Common myeloid progenitor, CD34-positive (primary cell): Measurements from ENCODE around the gene AQP1.

Experiments used
- CTCF ChIA-PET: fragments of 350-600 bp; sonication (Branson Sonifier 250); formaldehyde crosslinking; loops from one replicate; lab custom pipeline; 2021; ENCODE audit warnings: antibody characterized with exemption; lab: Charles Lee
- POLR2A ChIA-PET: fragments of 350-600 bp; sonication (Branson Sonifier 250); formaldehyde crosslinking; loops from one replicate; lab custom pipeline; 2021; ENCODE audit warnings: antibody characterized with exemption; lab: Charles Lee
- DNase-seq, 3 donors: peaks; one replicate each; pipeline versions ENCODE4 v3.0.0 to v3.0.0-alpha.2; 2013
- H3K27ac ChIP-seq, 2 experiments: 1 replicate in 1 of 2; 2 replicates in 1 of 2; pipeline ENCODE4 v1.7.0; 2013; ENCODE audit warnings: inconsistent platforms in 2 of 2, low read length in 2 of 2, mild to moderate bottlenecking in 2 of 2, low read depth in 1 of 2, moderate library complexity in 1 of 2; ENCODE audit not compliant: severe bottlenecking in 2 of 2, insufficient read depth in 1 of 2, poor library complexity in 1 of 2
- H3K27me3 ChIP-seq, 5 experiments: replicated peaks in 2 of 5; 1 replicate in 3 of 5; 2 replicates in 2 of 5; pipeline versions ENCODE4 v1.6.1 to v1.7.0; 2013; ENCODE audit warnings: low read length in 4 of 5, mild to moderate bottlenecking in 2 of 5, moderate library complexity in 2 of 5, inconsistent platforms in 1 of 5; ENCODE audit not compliant: insufficient read depth in 5 of 5, control insufficient read depth in 4 of 5
- H3K36me3 ChIP-seq, 4 experiments: 1 replicate in 2 of 4; 2 replicates in 2 of 4; pipeline versions ENCODE4 v1.6.1 to v1.7.0; 2013; ENCODE audit warnings: low read length in 3 of 4, control low read depth in 1 of 4, mild to moderate bottlenecking in 1 of 4; ENCODE audit not compliant: control insufficient read depth in 4 of 4, insufficient read depth in 4 of 4
- H3K4me1 ChIP-seq, 4 experiments: 1 replicate in 3 of 4; 2 replicates in 1 of 4; pipeline versions ENCODE4 v1.6.1 to v1.7.1; 2013; ENCODE audit warnings: low read length in 3 of 4, mild to moderate bottlenecking in 3 of 4, control low read depth in 1 of 4, inconsistent platforms in 1 of 4, moderate library complexity in 1 of 4; ENCODE audit not compliant: control insufficient read depth in 4 of 4, insufficient read depth in 4 of 4; ENCODE audit errors: control extremely low read depth in 1 of 4
- H3K4me3 ChIP-seq, 7 experiments: 1 replicate in 4 of 7; 2 replicates in 3 of 7; pipeline versions ENCODE4 v1.5.1 to v1.7.0; 2013; ENCODE audit warnings: mild to moderate bottlenecking in 7 of 7, low read length in 6 of 7, moderate library complexity in 6 of 7, inconsistent platforms in 2 of 7, low read depth in 2 of 7, control low read depth in 1 of 7; ENCODE audit not compliant: insufficient read depth in 4 of 7, control insufficient read depth in 1 of 7; ENCODE audit errors: extremely low read depth in 1 of 7
- H3K9me3 ChIP-seq, 5 experiments: 1 replicate in 4 of 5; 2 replicates in 1 of 5; pipeline versions ENCODE4 v1.6.1 to v1.7.1; 2013; ENCODE audit warnings: low read length in 4 of 5, mild to moderate bottlenecking in 2 of 5, inconsistent platforms in 1 of 5, low read depth in 1 of 5, moderate library complexity in 1 of 5; ENCODE audit not compliant: control insufficient read depth in 4 of 5, insufficient read depth in 2 of 5; ENCODE audit errors: control extremely low read depth in 1 of 5
- WGBS: methylation state at CpG from one replicate; pipeline ENCODE4 v1.1.5; 2013; ENCODE audit not compliant: insufficient coverage; 5-methylcytosine and 5-hydroxymethylcytosine counted together

Gene AQP1

GRCh38 chr7:30971840-30972563, 60.3 kb downstream of the AQP1 start:
- Histone ChIP-seq H3K4me3 (no peak overlapping the region), H3K4me1 (peaks cover 0 to 8% (median 2%) of the 10 kb centered on the region in 4 experiments), H3K9me3 (no peaks in the 10 kb centered on the region), H3K36me3 (no peaks in the 10 kb centered on the region), H3K27me3 (peaks cover 0 to 12% (median 5%) of the 10 kb centered on the region in 5 experiments), H3K27ac (no peak overlapping the region)
- no peak for DNase-seq
- POLR2A ChIA-PET, result no interaction called here
- CTCF ChIA-PET, result interaction anchor here (1.1 to 1.6 kb wide), 5 partner anchors 11 to 170 kb away, joined by 3 to 5 read pairs (median 3); no protein-coding TSS in a partner anchor
- WGBS, result 54% methylated on average over 11 of the region's 15 CpGs

GRCh38 chr7:30973292-30973691, 61.6 kb downstream of the AQP1 start:
- Histone ChIP-seq H3K36me3 (no peaks in the 10 kb centered on the region), H3K4me3 (no peak overlapping the region), H3K9me3 (no peaks in the 10 kb centered on the region), H3K27me3 (peaks cover 0 to 12% (median 7%) of the 10 kb centered on the region in 5 experiments), H3K27ac (no peak overlapping the region), H3K4me1 (peaks cover 0 to 8% (median 2%) of the 10 kb centered on the region in 4 experiments)
- no peak for DNase-seq
- ChIA-PET CTCF (interaction anchor here (0.6 to 2.4 kb wide), 12 partner anchors 8 to 176 kb away, joined by 3 to 7 read pairs (median 3); no protein-coding TSS in a partner anchor), POLR2A (no interaction called here)
- 93% methylated on average over 3 of the region's 3 CpGs for WGBS

- no peak for DNase-seq
- Histone ChIP-seq H3K27me3 (peaks cover 0 to 17% (median 7%) of the 10 kb centered on the region in 5 experiments), H3K36me3 (no peaks in the 10 kb centered on the region), H3K4me3 (no peak overlapping the region), H3K27ac (no peak overlapping the region), H3K4me1 (peaks cover 0 to 8% (median 2%) of the 10 kb centered on the region in 4 experiments), H3K9me3 (no peaks in the 10 kb centered on the region)
- 91% methylated on average over 9 of the region's 18 CpGs for WGBS
- ChIA-PET POLR2A (no interaction called here), CTCF (interaction anchor here (0.6 to 2.4 kb wide), 14 partner anchors 9 to 176 kb away, joined by 3 to 7 read pairs (median 3); no protein-coding TSS in a partner anchor)
Observed at GRCh38 chr7:30973791-30974604, 62.3 kb downstream of the AQP1 start.

GRCh38 chr7:30974605-30975255, 63.1 kb downstream of the AQP1 start:
- ChIA-PET POLR2A (no interaction called here), CTCF (interaction anchor here (0.9 to 2.4 kb wide), 8 partner anchors 9 to 174 kb away, joined by 3 to 7 read pairs (median 4); no protein-coding TSS in a partner anchor)
- Histone ChIP-seq H3K36me3 (no peaks in the 10 kb centered on the region), H3K9me3 (no peaks in the 10 kb centered on the region), H3K27me3 (peaks cover 0 to 20% (median 7%) of the 10 kb centered on the region in 5 experiments), H3K27ac (no peak overlapping the region), H3K4me3 (no peak overlapping the region), H3K4me1 (peaks cover 0 to 8% (median 2%) of the 10 kb centered on the region in 4 experiments)
- DNase-seq, result peak; percentile 69 to 84 (median 82)
- WGBS, result 28% methylated on average over 7 of the region's 7 CpGs
